HG02885 (cell line): Measurements from ENCODE around the gene VWF.
"Not testable (repeated sequence)": the region's sequence is repeated elsewhere in the genome, so short reads cannot be mapped to it uniquely, and the experiment has no call there.

Experiments used
- ATAC-seq: cut with Tn5 transposase; IDR thresholded peaks from one replicate; pipeline ENCODE4 v1.9.1; 2021; ENCODE audit warnings: mild to moderate bottlenecking; ENCODE audit not compliant: unreplicated experiment, poor library complexity

The VWF gene

GRCh38 chr12:6124411-6125309, at the start of gene VWF:
Gene VWF, minus strand, starts transcription at chr12:6124670. Its CDS starts 1,474 bp downstream, at chr12:6123196.
- no peak for ATAC-seq

- ATAC-seq, result no peak
Observed at GRCh38 chr12:6172862-6173261, 48.4 kb upstream of the VWF start.

- no peak for ATAC-seq
Observed at GRCh38 chr12:6172086-6172485, 47.6 kb upstream of the VWF start.

- no peak for ATAC-seq
Observed at GRCh38 chr12:6171409-6172015, 47.0 kb upstream of the VWF start.

- ATAC-seq, result peak; percentile 84
Observed at GRCh38 chr12:6167327-6168280, 43.1 kb upstream of the VWF start.

GRCh38 chr12:6166808-6167207, 42.3 kb upstream of the VWF start:
- ATAC-seq, result no peak

- no peak for ATAC-seq
Observed at GRCh38 chr12:6165395-6165794, 40.9 kb upstream of the VWF start.

GRCh38 chr12:6163416-6164060, 39.1 kb upstream of the VWF start:
- no peak for ATAC-seq

GRCh38 chr12:6161124-6161882, 36.8 kb upstream of the VWF start:
- ATAC-seq, result no peak

- not testable (repeated sequence) for ATAC-seq
Observed at GRCh38 chr12:6160049-6160649, 35.7 kb upstream of the VWF start.

GRCh38 chr12:6159166-6160011, 34.9 kb upstream of the VWF start:
- not testable (repeated sequence) for ATAC-seq

- no peak for ATAC-seq
Observed at GRCh38 chr12:6158749-6159148, 34.3 kb upstream of the VWF start.

GRCh38 chr12:6158255-6158654, 33.8 kb upstream of the VWF start:
- ATAC-seq, result no peak

- ATAC-seq, result no peak
Observed at GRCh38 chr12:6157482-6157881, 33.0 kb upstream of the VWF start.

- no peak for ATAC-seq
Observed at GRCh38 chr12:6154730-6155459, 30.4 kb upstream of the VWF start.

- not testable (repeated sequence) for ATAC-seq
Observed at GRCh38 chr12:6148722-6149121, 24.3 kb upstream of the VWF start.

GRCh38 chr12:6148061-6148460, 23.6 kb upstream of the VWF start:
- ATAC-seq, result no peak
